Liver (tissue), 9 donors: ENCODE measurements around the gene DEFB114. TPM values are rescaled to one million over a fixed set of nuclear protein-coding genes. Genes with fewer than 3 reads are reported as not detected.

Source experiments
- DNase-seq: peaks from one replicate; pipeline ENCODE4 v3.0.0-alpha.2; 2017; ENCODE audit warnings: low spot score
- H3K27ac ChIP-seq, 2 donors: one replicate each; pipeline ENCODE4 v1.7.0; 2013; ENCODE audit warnings: inconsistent platforms in 2 of 2, low read length in 2 of 2, control low read depth in 1 of 2, low read depth in 1 of 2, mild to moderate bottlenecking in 1 of 2
- H3K27me3 ChIP-seq, 4 donors: one replicate each; pipeline versions ENCODE4 v1.6.1 to v1.7.0; 2013; ENCODE audit warnings: low read length in 3 of 4, inconsistent platforms in 1 of 4, mild to moderate bottlenecking in 1 of 4, moderate library complexity in 1 of 4; ENCODE audit not compliant: control insufficient read depth in 4 of 4, insufficient read depth in 4 of 4
- H3K36me3 ChIP-seq, 4 donors: one replicate each; pipeline versions ENCODE4 v1.6.1 to v1.7.0; 2013; ENCODE audit warnings: low read length in 3 of 4, mild to moderate bottlenecking in 3 of 4, low read depth in 1 of 4, moderate library complexity in 1 of 4; ENCODE audit not compliant: control insufficient read depth in 4 of 4, insufficient read depth in 3 of 4
- H3K4me1 ChIP-seq, 4 donors: one replicate each; pipeline versions ENCODE4 v1.6.1 to v1.7.0; 2013; ENCODE audit warnings: low read length in 3 of 4, mild to moderate bottlenecking in 3 of 4, moderate library complexity in 1 of 4; ENCODE audit not compliant: control insufficient read depth in 4 of 4, insufficient read depth in 4 of 4
- H3K4me3 ChIP-seq, 3 donors: one replicate each; pipeline versions ENCODE4 v1.6.1 to v1.7.0; 2013; ENCODE audit warnings: low read length in 3 of 3, control low read depth in 1 of 3, low read depth in 1 of 3, mild to moderate bottlenecking in 1 of 3
- H3K9ac ChIP-seq, 2 donors: one replicate each; pipeline ENCODE4 v1.7.0; 2013; ENCODE audit warnings: low read length in 2 of 2, mild to moderate bottlenecking in 2 of 2, moderate library complexity in 2 of 2, control low read depth in 1 of 2, low read depth in 1 of 2
- H3K9me3 ChIP-seq, 4 donors: one replicate each; pipeline versions ENCODE4 v1.6.1 to v1.7.0; 2013; ENCODE audit warnings: low read length in 3 of 4; ENCODE audit not compliant: control insufficient read depth in 4 of 4
- EGR1 ChIP-seq, 2 donors: IDR thresholded peaks; 2 replicates each; pipeline ENCODE4 v1.6.1; 2016 to 2018; ENCODE audit warnings: antibody characterized with exemption in 2 of 2, low read depth in 2 of 2
- FOXA1 ChIP-seq: IDR thresholded peaks from 2 replicates; pipeline ENCODE4 v1.6.1; 2016; ENCODE audit warnings: antibody characterized with exemption
- FOXA2 ChIP-seq: IDR thresholded peaks from 2 replicates; pipeline ENCODE4 v1.6.1; 2016; ENCODE audit warnings: antibody characterized with exemption
- GABPA ChIP-seq, 2 donors: IDR thresholded peaks in 1 of 2; conservative IDR thresholded peaks in 1 of 2; 2 replicates each; pipeline ENCODE4 v1.6.1; 2016; ENCODE audit warnings: antibody characterized with exemption in 2 of 2, mild to moderate bottlenecking in 1 of 2, moderate library complexity in 1 of 2
- HNF4A ChIP-seq, 2 donors: conservative IDR thresholded peaks; 2 replicates each; pipeline ENCODE4 v1.6.1; 2016; ENCODE audit warnings: antibody characterized with exemption in 2 of 2, mild to moderate bottlenecking in 2 of 2
- HNF4G ChIP-seq: IDR thresholded peaks from 2 replicates; pipeline ENCODE4 v1.6.1; 2016; ENCODE audit warnings: antibody characterized with exemption
- JUND ChIP-seq, 2 donors: IDR thresholded peaks; 2 replicates each; pipeline ENCODE4 v1.6.1; 2016; ENCODE audit warnings: antibody characterized with exemption in 2 of 2
- NR2F2 ChIP-seq: IDR thresholded peaks from 2 replicates; pipeline ENCODE4 v1.6.1; 2016; ENCODE audit warnings: antibody characterized with exemption
- RAD21 ChIP-seq, 2 donors: IDR thresholded peaks; 2 replicates each; pipeline ENCODE4 v1.6.1; 2016; ENCODE audit warnings: antibody characterized with exemption in 2 of 2, mild to moderate bottlenecking in 2 of 2
- RXRA ChIP-seq, 2 donors: IDR thresholded peaks; 2 replicates each; pipeline ENCODE4 v1.6.1; 2017 to 2018; ENCODE audit warnings: antibody characterized with exemption in 2 of 2, mild to moderate bottlenecking in 1 of 2
- SP1 ChIP-seq: IDR thresholded peaks from 2 replicates; pipeline ENCODE4 v1.6.1; 2018; ENCODE audit warnings: antibody characterized with exemption, mild to moderate bottlenecking
- YY1 ChIP-seq: IDR thresholded peaks from 2 replicates; pipeline ENCODE4 v1.6.1; 2016; ENCODE audit warnings: antibody characterized with exemption, mild to moderate bottlenecking
- WGBS: extraction: QIAGEN DNeasy Blood & Tissue Kit; methylation state at CpG from one replicate; pipeline ENCODE4 v1.1.7; 2013; 5-methylcytosine and 5-hydroxymethylcytosine counted together
- polyA plus RNA-seq, 2 donors: library from polyadenylated mRNA; stranded (reverse) in 1 of 2; unstranded in 1 of 2; fragments of 200-250 nt in 1 of 2; fragments of >200 nt in 1 of 2; fragmentation: Nextera tagmentation in 1 of 2; extraction: Ambion mirVana in 1 of 2; gene quantifications; one replicate each; pipeline versions ENCODE4 v1.2.1 to v1.2.3, GENCODE V29; 2013 to 2015
- total RNA-seq, 2 donors: library from RNA; depleted of rRNA; stranded (reverse); fragments of >200 nt; gene quantifications; one replicate each; pipeline ENCODE4 v1.2.3, GENCODE V29; 2014
- TF ChIP-seq, protein P1 (sequence below): IDR thresholded peaks from 2 replicates; pipeline ENCODE4 v1.6.1; 2016; ENCODE audit warnings: antibody characterized with exemption
- TF ChIP-seq, protein P2 (sequence below): IDR thresholded peaks from 2 replicates; pipeline ENCODE4 v1.6.1; 2016; ENCODE audit warnings: antibody characterized with exemption, mild to moderate bottlenecking
- TF ChIP-seq, protein P3 (sequence below): fragments of 150-350 bp; IDR thresholded peaks from 2 replicates; pipeline ENCODE4 v1.5.1; 2017; ENCODE audit warnings: improper control_type of control experiment, low read depth, low read length; ENCODE audit not compliant: missing input control
- TF ChIP-seq, protein P4 (sequence below): IDR thresholded peaks from 2 replicates; pipeline ENCODE4 v1.6.1; 2016; ENCODE audit warnings: antibody characterized with exemption
- donor health status: healthy.
- donor health status: healthy.
- donor health status: healthy.
- donor health status: healthy.
- donor health status: healthy.

DEFB114 gene
- total and polyA plus RNA-seq, 4 donors: not detected

DNA sequence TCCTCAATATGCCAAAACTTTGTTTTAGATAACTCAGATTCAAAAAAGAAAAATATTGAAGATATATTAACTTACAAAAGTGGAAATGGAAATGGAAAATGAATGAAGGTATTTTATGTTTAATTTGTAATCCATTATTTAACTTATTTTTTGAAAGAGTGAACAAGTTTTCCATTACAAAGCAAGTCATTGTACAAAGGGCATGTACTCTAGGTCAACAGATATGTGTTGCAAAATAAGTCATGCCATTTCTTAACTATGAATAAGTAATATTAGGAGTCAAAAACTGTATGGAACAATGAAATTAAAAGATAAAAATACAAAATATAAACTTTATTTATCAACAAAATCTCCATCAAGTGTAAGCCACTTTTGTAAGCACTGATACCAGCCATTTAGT, 31.3 kb upstream of the DEFB114 start:
- H3K36me3 ChIP-seq: no peaks in the 10 kb centered on the region
- no peak for DNase-seq
- H3K9ac ChIP-seq: no peak overlapping the region
- H3K9me3 ChIP-seq: no peaks in the 10 kb centered on the region
- H3K4me1 ChIP-seq: no peaks in the 10 kb centered on the region
- H3K27ac ChIP-seq: no peak overlapping the region
- no peak for TF ChIP-seq GABPA (IDR thresholded peaks at IDR 0.05 in 1 of 2, conservative IDR thresholded peaks at IDR 0.05 in 1 of 2)
- peak; percentile 81 to 89 for TF ChIP-seq HNF4A (conservative IDR thresholded peaks at IDR 0.05)
- peak; percentile 43 for TF ChIP-seq SP1
- TF ChIP-seq FOXA1: no peak
- peak; percentile 81 to 85 for TF ChIP-seq RXRA (IDR thresholded peaks at IDR 0.05)
- TF ChIP-seq, protein P1, sequence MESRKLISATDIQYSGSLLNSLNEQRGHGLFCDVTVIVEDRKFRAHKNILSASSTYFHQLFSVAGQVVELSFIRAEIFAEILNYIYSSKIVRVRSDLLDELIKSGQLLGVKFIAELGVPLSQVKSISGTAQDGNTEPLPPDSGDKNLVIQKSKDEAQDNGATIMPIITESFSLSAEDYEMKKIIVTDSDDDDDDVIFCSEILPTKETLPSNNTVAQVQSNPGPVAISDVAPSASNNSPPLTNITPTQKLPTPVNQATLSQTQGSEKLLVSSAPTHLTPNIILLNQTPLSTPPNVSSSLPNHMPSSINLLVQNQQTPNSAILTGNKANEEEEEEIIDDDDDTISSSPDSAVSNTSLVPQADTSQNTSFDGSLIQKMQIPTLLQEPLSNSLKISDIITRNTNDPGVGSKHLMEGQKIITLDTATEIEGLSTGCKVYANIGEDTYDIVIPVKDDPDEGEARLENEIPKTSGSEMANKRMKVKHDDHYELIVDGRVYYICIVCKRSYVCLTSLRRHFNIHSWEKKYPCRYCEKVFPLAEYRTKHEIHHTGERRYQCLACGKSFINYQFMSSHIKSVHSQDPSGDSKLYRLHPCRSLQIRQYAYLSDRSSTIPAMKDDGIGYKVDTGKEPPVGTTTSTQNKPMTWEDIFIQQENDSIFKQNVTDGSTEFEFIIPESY: peak; percentile 45
- TF ChIP-seq FOXA2: peak; percentile 34
- peak; percentile 39 for TF ChIP-seq YY1
- peak in 1 of 2 donors; percentile 46 for TF ChIP-seq JUND (IDR thresholded peaks at IDR 0.05)
- peak; percentile 33 to 77 for TF ChIP-seq EGR1 (IDR thresholded peaks at IDR 0.05; ENCODE audit: low read depth in 2 of 2)
- TF ChIP-seq RAD21 (IDR thresholded peaks at IDR 0.05): no peak
- TF ChIP-seq, protein P2, sequence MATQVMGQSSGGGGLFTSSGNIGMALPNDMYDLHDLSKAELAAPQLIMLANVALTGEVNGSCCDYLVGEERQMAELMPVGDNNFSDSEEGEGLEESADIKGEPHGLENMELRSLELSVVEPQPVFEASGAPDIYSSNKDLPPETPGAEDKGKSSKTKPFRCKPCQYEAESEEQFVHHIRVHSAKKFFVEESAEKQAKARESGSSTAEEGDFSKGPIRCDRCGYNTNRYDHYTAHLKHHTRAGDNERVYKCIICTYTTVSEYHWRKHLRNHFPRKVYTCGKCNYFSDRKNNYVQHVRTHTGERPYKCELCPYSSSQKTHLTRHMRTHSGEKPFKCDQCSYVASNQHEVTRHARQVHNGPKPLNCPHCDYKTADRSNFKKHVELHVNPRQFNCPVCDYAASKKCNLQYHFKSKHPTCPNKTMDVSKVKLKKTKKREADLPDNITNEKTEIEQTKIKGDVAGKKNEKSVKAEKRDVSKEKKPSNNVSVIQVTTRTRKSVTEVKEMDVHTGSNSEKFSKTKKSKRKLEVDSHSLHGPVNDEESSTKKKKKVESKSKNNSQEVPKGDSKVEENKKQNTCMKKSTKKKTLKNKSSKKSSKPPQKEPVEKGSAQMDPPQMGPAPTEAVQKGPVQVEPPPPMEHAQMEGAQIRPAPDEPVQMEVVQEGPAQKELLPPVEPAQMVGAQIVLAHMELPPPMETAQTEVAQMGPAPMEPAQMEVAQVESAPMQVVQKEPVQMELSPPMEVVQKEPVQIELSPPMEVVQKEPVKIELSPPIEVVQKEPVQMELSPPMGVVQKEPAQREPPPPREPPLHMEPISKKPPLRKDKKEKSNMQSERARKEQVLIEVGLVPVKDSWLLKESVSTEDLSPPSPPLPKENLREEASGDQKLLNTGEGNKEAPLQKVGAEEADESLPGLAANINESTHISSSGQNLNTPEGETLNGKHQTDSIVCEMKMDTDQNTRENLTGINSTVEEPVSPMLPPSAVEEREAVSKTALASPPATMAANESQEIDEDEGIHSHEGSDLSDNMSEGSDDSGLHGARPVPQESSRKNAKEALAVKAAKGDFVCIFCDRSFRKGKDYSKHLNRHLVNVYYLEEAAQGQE: peak; percentile 39
- no peaks in the 10 kb centered on the region for H3K27me3 ChIP-seq
- no peak overlapping the region for H3K4me3 ChIP-seq

DNA sequence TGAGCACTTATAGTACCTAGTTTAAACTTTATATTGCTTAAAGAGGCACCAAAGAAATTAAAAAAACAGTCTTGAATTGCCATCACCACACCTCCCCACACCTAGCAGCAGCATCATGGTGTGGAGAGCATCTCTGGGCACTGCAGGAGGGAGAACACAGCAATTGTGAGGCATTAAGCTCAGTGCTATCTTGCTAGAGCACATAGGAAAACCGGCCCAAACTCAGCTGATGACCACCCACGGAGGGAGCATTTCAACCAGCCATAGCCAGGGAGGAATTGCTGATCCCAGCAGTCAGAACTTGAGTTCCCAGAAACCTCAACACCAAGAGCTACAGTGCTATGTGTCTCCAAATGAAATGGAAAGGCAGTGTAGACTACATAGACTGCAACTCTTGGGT, 24.9 kb upstream of the DEFB114 start:
- Histone ChIP-seq H3K36me3 (no peaks in the 10 kb centered on the region), H3K4me1 (no peaks in the 10 kb centered on the region), H3K9ac (no peak overlapping the region), H3K27me3 (no peaks in the 10 kb centered on the region), H3K4me3 (no peak overlapping the region), H3K27ac (no peak overlapping the region), H3K9me3 (no peaks in the 10 kb centered on the region)
- WGBS: 74% methylated on average over 2 of the region's 2 CpGs
- TF ChIP-seq, protein P3, sequence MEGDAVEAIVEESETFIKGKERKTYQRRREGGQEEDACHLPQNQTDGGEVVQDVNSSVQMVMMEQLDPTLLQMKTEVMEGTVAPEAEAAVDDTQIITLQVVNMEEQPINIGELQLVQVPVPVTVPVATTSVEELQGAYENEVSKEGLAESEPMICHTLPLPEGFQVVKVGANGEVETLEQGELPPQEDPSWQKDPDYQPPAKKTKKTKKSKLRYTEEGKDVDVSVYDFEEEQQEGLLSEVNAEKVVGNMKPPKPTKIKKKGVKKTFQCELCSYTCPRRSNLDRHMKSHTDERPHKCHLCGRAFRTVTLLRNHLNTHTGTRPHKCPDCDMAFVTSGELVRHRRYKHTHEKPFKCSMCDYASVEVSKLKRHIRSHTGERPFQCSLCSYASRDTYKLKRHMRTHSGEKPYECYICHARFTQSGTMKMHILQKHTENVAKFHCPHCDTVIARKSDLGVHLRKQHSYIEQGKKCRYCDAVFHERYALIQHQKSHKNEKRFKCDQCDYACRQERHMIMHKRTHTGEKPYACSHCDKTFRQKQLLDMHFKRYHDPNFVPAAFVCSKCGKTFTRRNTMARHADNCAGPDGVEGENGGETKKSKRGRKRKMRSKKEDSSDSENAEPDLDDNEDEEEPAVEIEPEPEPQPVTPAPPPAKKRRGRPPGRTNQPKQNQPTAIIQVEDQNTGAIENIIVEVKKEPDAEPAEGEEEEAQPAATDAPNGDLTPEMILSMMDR: no peak
- no peak for TF ChIP-seq HNF4G
- no peak for TF ChIP-seq RXRA (IDR thresholded peaks at IDR 0.05)
- TF ChIP-seq, protein P1: no peak
- TF ChIP-seq FOXA2: no peak
- TF ChIP-seq, protein P4, sequence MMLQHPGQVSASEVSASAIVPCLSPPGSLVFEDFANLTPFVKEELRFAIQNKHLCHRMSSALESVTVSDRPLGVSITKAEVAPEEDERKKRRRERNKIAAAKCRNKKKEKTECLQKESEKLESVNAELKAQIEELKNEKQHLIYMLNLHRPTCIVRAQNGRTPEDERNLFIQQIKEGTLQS: no peak
- TF ChIP-seq, protein P2: no peak
- no peak for TF ChIP-seq NR2F2
- TF ChIP-seq SP1: no peak
- TF ChIP-seq GABPA (IDR thresholded peaks at IDR 0.05 in 1 of 2, conservative IDR thresholded peaks at IDR 0.05 in 1 of 2): no peak
- TF ChIP-seq EGR1 (IDR thresholded peaks at IDR 0.05; ENCODE audit: low read depth in 2 of 2): no peak
- TF ChIP-seq FOXA1: no peak
- no peak for TF ChIP-seq YY1
- TF ChIP-seq RAD21 (IDR thresholded peaks at IDR 0.05): no peak
- no peak for TF ChIP-seq JUND (IDR thresholded peaks at IDR 0.05)
- no peak for TF ChIP-seq HNF4A (conservative IDR thresholded peaks at IDR 0.05)
- DNase-seq: no peak
